HepG2 (cell line): ENCODE measurements around the gene BRD2. TPM values are rescaled to one million over a fixed set of nuclear protein-coding genes. Genes with fewer than 3 reads are reported as not detected.

ENCODE experiments used
- ATF7-NPFF ChIP-seq: sonication (generic); formaldehyde crosslinking; IDR thresholded peaks from 2 replicates; pipeline ENCODE4 v1.8.1; 2023; ENCODE audit warnings: mild to moderate bottlenecking, low read depth, missing genetic modification reagents, moderate library complexity
- BRD4 ChIP-seq: sonication (generic); formaldehyde crosslinking; IDR thresholded peaks from 2 replicates; pipeline ENCODE4 v1.4.0; 2020; ENCODE audit warnings: missing genetic modification reagents
- CHCHD3 ChIP-seq: sonication (generic); formaldehyde crosslinking; IDR thresholded peaks from 2 replicates; pipeline ENCODE4 v1.8.0; 2022; ENCODE audit warnings: mild to moderate bottlenecking, missing genetic modification reagents, moderate library complexity
- DZIP1 ChIP-seq: sonication (generic); formaldehyde crosslinking; IDR thresholded peaks from 2 replicates; pipeline ENCODE4 v1.5.0; 2020; ENCODE audit warnings: mild to moderate bottlenecking, missing genetic modification reagents
- EEA1 ChIP-seq: sonication (generic); formaldehyde crosslinking; IDR thresholded peaks from 2 replicates; pipeline ENCODE4 v1.5.1; 2020; ENCODE audit warnings: mild to moderate bottlenecking, missing genetic modification reagents, borderline replicate concordance
- GABPB1 ChIP-seq: IDR thresholded peaks from 2 replicates; pipeline ENCODE4 v1.6.1; 2016; ENCODE audit warnings: mild to moderate bottlenecking, missing genetic modification reagents, moderate library complexity, missing compliant biosample characterization
- IRF1 ChIP-seq: sonication (generic); formaldehyde crosslinking; IDR thresholded peaks from 2 replicates; pipeline ENCODE4 v1.4.0; 2020; ENCODE audit warnings: low read depth, mild to moderate bottlenecking, missing genetic modification reagents
- KLF16 ChIP-seq, 2 experiments: sonication (generic) in 1 of 2; formaldehyde crosslinking in 1 of 2; IDR thresholded peaks; 2 replicates each; pipeline versions ENCODE4 v1.6.1 to v1.8.0; 2016 to 2023; ENCODE audit warnings: missing genetic modification reagents in 2 of 2, missing compliant biosample characterization in 1 of 2
- NFATC3 ChIP-seq: sonication (generic); formaldehyde crosslinking; IDR thresholded peaks from 2 replicates; pipeline ENCODE4 v1.5.1; 2020; ENCODE audit warnings: mild to moderate bottlenecking, missing genetic modification reagents
- NR1H2 ChIP-seq: sonication (generic); formaldehyde crosslinking; IDR thresholded peaks from 2 replicates; pipeline ENCODE4 v1.8.1; 2022; ENCODE audit warnings: low read depth, missing genetic modification reagents, borderline replicate concordance
- POLR2G ChIP-seq: fragments of 200-400 bp; formaldehyde crosslinking; IDR thresholded peaks from 2 replicates; pipeline ENCODE4 v1.6.1; 2018; ENCODE audit warnings: mild to moderate bottlenecking, low read depth, low read length, moderate library complexity
- PREB ChIP-seq: sonication (generic); formaldehyde crosslinking; IDR thresholded peaks from 2 replicates; pipeline ENCODE4 v1.4.0; 2020; ENCODE audit warnings: missing genetic modification reagents
- SKI ChIP-seq: fragments of 450-650 bp; IDR thresholded peaks from one replicate; pipeline ENCODE4 v1.6.1; 2018; ENCODE audit warnings: mild to moderate bottlenecking; ENCODE audit not compliant: partially characterized antibody
- TCF12 ChIP-seq, 2 experiments: fragments of 450-650 bp in 1 of 2; sonication (generic) in 1 of 2; formaldehyde crosslinking in 1 of 2; IDR thresholded peaks; 2 replicates each; pipeline versions ENCODE4 v1.6.1 to v1.8.0; 2017 to 2022; ENCODE audit warnings: antibody characterized with exemption in 1 of 2, mild to moderate bottlenecking in 1 of 2, missing genetic modification reagents in 1 of 2, moderate library complexity in 1 of 2
- TCF7L2 ChIP-seq: IDR thresholded peaks from 2 replicates; pipeline ENCODE4 v1.6.1; 2011; ENCODE audit warnings: mild to moderate bottlenecking, low read depth, low read length, moderate library complexity
- ZFP36 ChIP-seq: fragments of 150-350 bp; IDR thresholded peaks from 2 replicates; pipeline ENCODE4 v1.6.1; 2018; ENCODE audit warnings: borderline replicate concordance, low read length, low read depth; ENCODE audit not compliant: partially characterized antibody
- ZNF335 ChIP-seq: sonication (generic); formaldehyde crosslinking; IDR thresholded peaks from 2 replicates; pipeline ENCODE4 v1.4.0; 2020; ENCODE audit warnings: missing genetic modification reagents
- ZNF598 ChIP-seq: sonication (generic); formaldehyde crosslinking; IDR thresholded peaks from 2 replicates; pipeline ENCODE4 v1.5.1; 2020; ENCODE audit warnings: mild to moderate bottlenecking, missing genetic modification reagents, borderline replicate concordance
- ZNF737 ChIP-seq: sonication (generic); formaldehyde crosslinking; IDR thresholded peaks from 2 replicates; pipeline ENCODE4 v1.5.0; 2020; ENCODE audit warnings: missing genetic modification reagents, mild to moderate bottlenecking, borderline replicate concordance
- ZNF761 ChIP-seq: sonication (generic); formaldehyde crosslinking; conservative IDR thresholded peaks from 2 replicates; pipeline ENCODE4 v1.4.0; 2020; ENCODE audit warnings: mild to moderate bottlenecking, missing genetic modification reagents
- polyA plus RNA-seq, 8 experiments: library from polyadenylated mRNA; depleted of rRNA in 3 of 8; stranded (reverse) in 7 of 8; unstranded in 1 of 8; fragments of >200 nt; fragmentation: Illumina TruSeq in 4 of 8; extraction: Trizol in 4 of 8; gene quantifications; 2 replicates each; pipeline versions ENCODE4 v1.2.1 to v1.2.3, GENCODE V29; 2011 to 2016; ENCODE audit warnings: low read depth in 4 of 8, missing spikeins in 1 of 8, mixed read lengths in 1 of 8; ENCODE audit not compliant: insufficient read depth in 1 of 8
- total RNA-seq, 5 experiments: library from RNA; depleted of rRNA; stranded (reverse); fragments of >200 nt; fragmentation: Illumina TruSeq; extraction: Trizol; gene quantifications; 2 replicates each; pipeline ENCODE4 v1.2.3, GENCODE V29; 2016; ENCODE audit warnings: low read depth in 1 of 5
- TF ChIP-seq, protein P1 (sequence below): sonication (generic); formaldehyde crosslinking; IDR thresholded peaks from 2 replicates; pipeline ENCODE4 v1.5.1; 2020; ENCODE audit warnings: missing genetic modification reagents, mild to moderate bottlenecking, borderline replicate concordance

Gene BRD2
- total and polyA plus RNA-seq, 2 of the 13 experiments (the other 11 are each of a cell fraction or from before 2014, with no cell fraction given), result 143 to 202 TPM

DNA sequence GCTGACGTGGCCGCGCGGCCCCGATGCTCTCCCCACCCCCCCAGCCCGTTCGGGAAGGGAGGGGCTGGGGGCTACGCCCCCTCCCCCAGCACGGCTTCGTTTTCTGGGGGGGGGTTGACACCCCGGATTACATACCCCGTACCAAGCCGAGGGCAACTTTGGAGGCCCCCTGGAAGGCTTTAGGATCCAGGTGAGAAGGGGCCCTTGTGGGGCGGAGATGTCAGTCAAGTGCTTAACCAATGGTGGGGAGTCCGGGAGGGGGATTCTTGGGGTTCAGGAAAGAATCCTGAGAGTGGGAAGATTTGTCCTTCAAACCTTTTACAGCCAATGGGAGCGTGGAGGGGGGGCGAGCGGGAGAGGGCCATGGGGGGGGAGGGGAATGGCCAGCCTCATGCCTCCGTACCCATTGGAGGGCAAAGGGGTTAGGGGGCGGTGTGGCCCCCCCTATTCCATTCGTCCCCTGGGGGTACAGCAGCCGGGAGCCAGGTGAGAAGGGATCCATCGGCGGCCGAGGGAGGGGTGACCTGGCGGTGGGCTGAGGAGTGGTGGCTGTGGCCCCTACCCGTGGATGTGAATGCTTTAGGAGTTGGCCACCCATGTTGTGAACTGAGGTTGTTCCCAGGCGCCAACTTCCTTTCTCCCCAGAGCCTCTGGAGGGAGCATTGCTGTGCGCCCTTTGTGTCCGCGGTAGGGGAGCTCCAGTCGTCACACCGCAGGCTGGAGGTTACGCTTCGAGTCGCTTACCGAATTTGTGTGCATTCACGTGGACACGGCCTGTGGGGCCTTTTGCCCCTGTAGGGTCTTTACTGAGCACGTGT, 682 bp downstream of the BRD2 start (continued):
- no peak for TF ChIP-seq DZIP1 (CRISPR knock-in tag)
- TF ChIP-seq ZFP36, result no peak
- TF ChIP-seq GABPB1 (CRISPR knock-in tag), result 0 out of 2 replicates have a peak, but pooled peaks have one; percentile 43
- no peak; the same call in 1 of the 2 replicates for TF ChIP-seq EEA1
- TF ChIP-seq, protein P1, sequence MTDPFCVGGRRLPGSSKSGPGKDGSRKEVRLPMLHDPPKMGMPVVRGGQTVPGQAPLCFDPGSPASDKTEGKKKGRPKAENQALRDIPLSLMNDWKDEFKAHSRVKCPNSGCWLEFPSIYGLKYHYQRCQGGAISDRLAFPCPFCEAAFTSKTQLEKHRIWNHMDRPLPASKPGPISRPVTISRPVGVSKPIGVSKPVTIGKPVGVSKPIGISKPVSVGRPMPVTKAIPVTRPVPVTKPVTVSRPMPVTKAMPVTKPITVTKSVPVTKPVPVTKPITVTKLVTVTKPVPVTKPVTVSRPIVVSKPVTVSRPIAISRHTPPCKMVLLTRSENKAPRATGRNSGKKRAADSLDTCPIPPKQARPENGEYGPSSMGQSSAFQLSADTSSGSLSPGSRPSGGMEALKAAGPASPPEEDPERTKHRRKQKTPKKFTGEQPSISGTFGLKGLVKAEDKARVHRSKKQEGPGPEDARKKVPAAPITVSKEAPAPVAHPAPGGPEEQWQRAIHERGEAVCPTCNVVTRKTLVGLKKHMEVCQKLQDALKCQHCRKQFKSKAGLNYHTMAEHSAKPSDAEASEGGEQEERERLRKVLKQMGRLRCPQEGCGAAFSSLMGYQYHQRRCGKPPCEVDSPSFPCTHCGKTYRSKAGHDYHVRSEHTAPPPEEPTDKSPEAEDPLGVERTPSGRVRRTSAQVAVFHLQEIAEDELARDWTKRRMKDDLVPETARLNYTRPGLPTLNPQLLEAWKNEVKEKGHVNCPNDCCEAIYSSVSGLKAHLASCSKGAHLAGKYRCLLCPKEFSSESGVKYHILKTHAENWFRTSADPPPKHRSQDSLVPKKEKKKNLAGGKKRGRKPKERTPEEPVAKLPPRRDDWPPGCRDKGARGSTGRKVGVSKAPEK (CRISPR knock-in tag), result no peak
- TF ChIP-seq CHCHD3 (CRISPR knock-in tag), result no peak
- TF ChIP-seq NR1H2 (CRISPR knock-in tag), result no peak
- no peak for TF ChIP-seq ZNF737
- TF ChIP-seq ATF7-NPFF (CRISPR knock-in tag), result no peak
- TF ChIP-seq TCF7L2, result no peak
- peak; percentile 89; the same call in 1 of the 2 replicates for TF ChIP-seq BRD4
- no peak for TF ChIP-seq SKI
- TF ChIP-seq NFATC3, result peak; percentile 17; the same call in 1 of the 2 replicates
- no peak for TF ChIP-seq TCF12 (IDR thresholded peaks at IDR 0.05)
- TF ChIP-seq TCF12 (CRISPR knock-in tag; IDR thresholded peaks at IDR 0.05), result no peak
- TF ChIP-seq KLF16 (CRISPR knock-in tag; IDR thresholded peaks at IDR 0.05), result peak in 1 of 2 experiments; percentile 15; a peak in 1 of 4 replicates
- TF ChIP-seq IRF1 (CRISPR knock-in tag), result 0 out of 2 replicates have a peak, but pooled peaks have one; percentile 42
- TF ChIP-seq PREB (CRISPR knock-in tag), result peak; percentile 88; the same call in 1 of the 2 replicates
- TF ChIP-seq POLR2G, result peak; percentile 77; the same call in 1 of the 2 replicates
- no peak for TF ChIP-seq ZNF761 (CRISPR knock-in tag)
- no peak for TF ChIP-seq ZNF598 (CRISPR knock-in tag)
- peak; percentile 24; the same call in 1 of the 2 replicates for TF ChIP-seq ZNF335 (CRISPR knock-in tag)
